ENCODE results near the gene SYT1. TPM values are rescaled to one million over a fixed set of nuclear protein-coding genes. Genes with fewer than 3 reads are reported as not detected.

SYT1 gene
- total and polyA plus RNA-seq, 2 experiments from 2014 or later = 48.7 to 51.7 TPM

GRCh38 chr12:79298506-79298905 lies 433.9 kb downstream of the SYT1 start (continued):
- TF ChIP-seq CREB1 (CRISPR knock-in tag; IDR thresholded peaks at IDR 0.05; ENCODE audit: low read depth) = no peak
- no peak for TF ChIP-seq JUNB (IDR thresholded peaks at IDR 0.05; ENCODE audit: unreplicated experiment)
- no peak for TF ChIP-seq ZNF114 (CRISPR knock-in tag; IDR thresholded peaks at IDR 0.05)
- TF ChIP-seq REST (IDR thresholded peaks at IDR 0.05; ENCODE audit: unreplicated experiment) = no peak
- no peak for TF ChIP-seq ZNF331 (CRISPR knock-in tag; IDR thresholded peaks at IDR 0.05; ENCODE audit: low read depth)
- TF ChIP-seq STAT1 (IDR thresholded peaks at IDR 0.05; ENCODE audit: unreplicated experiment) = no peak
- no peak for TF ChIP-seq EZH2 (IDR thresholded peaks at IDR 0.05; ENCODE audit: low read depth, unreplicated experiment)

DNA sequence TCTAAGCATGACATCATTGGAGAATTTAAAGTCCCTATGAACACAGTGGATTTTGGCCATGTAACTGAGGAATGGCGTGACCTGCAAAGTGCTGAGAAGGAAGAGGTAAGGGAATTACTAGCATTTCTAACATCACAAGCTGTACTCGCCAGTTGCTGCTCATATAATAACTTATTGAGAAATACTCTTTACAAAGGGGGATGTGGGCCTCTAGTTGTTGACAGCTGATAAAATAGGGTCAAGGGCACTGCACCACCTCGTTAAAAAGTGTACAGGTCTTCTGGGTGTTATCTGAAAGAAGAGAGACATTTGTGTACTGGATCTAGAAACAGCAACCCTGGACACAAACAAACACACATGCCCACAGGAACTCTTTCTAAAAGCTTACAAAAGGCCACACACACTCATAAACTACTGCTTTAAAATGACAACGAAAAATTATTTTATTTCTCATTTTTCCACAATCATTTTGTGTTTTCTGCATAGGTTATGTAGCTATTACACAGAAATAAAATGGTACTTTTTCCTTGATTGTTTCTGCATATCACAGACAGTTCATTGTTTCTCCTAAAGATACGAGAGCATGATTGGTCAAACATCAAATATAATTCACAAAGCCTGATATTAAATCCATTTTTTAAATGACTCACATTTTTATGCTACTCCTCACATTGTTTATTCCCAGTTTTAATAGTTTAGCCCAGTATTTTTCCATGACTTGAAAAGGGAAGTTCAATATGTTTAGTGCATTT lies 435.0 kb downstream of the SYT1 start:
- Histone ChIP-seq H3K79me2 (replicated peaks; ENCODE audit: insufficient read depth) (no peaks in the 10 kb centered on the region), H3K36me3 (ENCODE audit: insufficient read depth) (no peaks in the 10 kb centered on the region), H3K9me2 (ENCODE audit: insufficient read depth) (no peaks in the 10 kb centered on the region), H3K27me3 (ENCODE audit: insufficient read depth) (no peaks in the 10 kb centered on the region), H4K20me1 (replicated peaks; ENCODE audit: insufficient read depth) (no peaks in the 10 kb centered on the region), H3K27ac (ENCODE audit: low read depth) (no peak overlapping the region), H3K4me1 (ENCODE audit: insufficient read depth) (no peaks in the 10 kb centered on the region), H3F3A (replicated peaks; ENCODE audit: low read depth) (no peaks in the 10 kb centered on the region), H3K4me2 (no peak overlapping the region), H2AFZ (no peak overlapping the region), H3K4me3 (no peak overlapping the region)
- H3K36me3 Mint-ChIP-seq (ENCODE audit: low read depth) = peaks cover 6% of the 10 kb centered on the region; the same call in 2 of the 3 replicates
- no peaks in the 10 kb centered on the region for H3K9me3 Mint-ChIP-seq
- ATAC-seq (no peak), DNase-seq (ENCODE audit: low spot score) (no peak)
- H3K4me1 Mint-ChIP-seq = peaks cover 10% of the 10 kb centered on the region
- H3K27me3 Mint-ChIP-seq (ENCODE audit: insufficient read depth, low read depth, poor library complexity) = no peaks in the 10 kb centered on the region
- H3K4me3 Mint-ChIP-seq = no peak overlapping the region
- H3K27ac Mint-ChIP-seq = no peak overlapping the region
- TF ChIP-seq ZNF114 (CRISPR knock-in tag; IDR thresholded peaks at IDR 0.05) (no peak), EZH2phosphoT487 (IDR thresholded peaks at IDR 0.05; ENCODE audit: unreplicated experiment) (no peak), POLR2AphosphoS5 (IDR thresholded peaks at IDR 0.05; ENCODE audit: low read depth) (no peak), STAT1 (IDR thresholded peaks at IDR 0.05; ENCODE audit: unreplicated experiment) (no peak), JUNB (IDR thresholded peaks at IDR 0.05; ENCODE audit: unreplicated experiment) (no peak), CTCF (conservative IDR thresholded peaks at IDR 0.05; ENCODE audit: low read depth in 2 of 2) (no peak), CREB1 (CRISPR knock-in tag; IDR thresholded peaks at IDR 0.05; ENCODE audit: low read depth) (no peak), ZNF331 (CRISPR knock-in tag; IDR thresholded peaks at IDR 0.05; ENCODE audit: low read depth) (no peak)
- TF ChIP-seq, protein P1, sequence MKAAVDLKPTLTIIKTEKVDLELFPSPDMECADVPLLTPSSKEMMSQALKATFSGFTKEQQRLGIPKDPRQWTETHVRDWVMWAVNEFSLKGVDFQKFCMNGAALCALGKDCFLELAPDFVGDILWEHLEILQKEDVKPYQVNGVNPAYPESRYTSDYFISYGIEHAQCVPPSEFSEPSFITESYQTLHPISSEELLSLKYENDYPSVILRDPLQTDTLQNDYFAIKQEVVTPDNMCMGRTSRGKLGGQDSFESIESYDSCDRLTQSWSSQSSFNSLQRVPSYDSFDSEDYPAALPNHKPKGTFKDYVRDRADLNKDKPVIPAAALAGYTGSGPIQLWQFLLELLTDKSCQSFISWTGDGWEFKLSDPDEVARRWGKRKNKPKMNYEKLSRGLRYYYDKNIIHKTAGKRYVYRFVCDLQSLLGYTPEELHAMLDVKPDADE (IDR thresholded peaks at IDR 0.05) = no peak
